ENCODE measurements around the gene NFIA.
A peak's percentile ranks its signal among the peaks of the same experiment; 100 is the strongest.

Gene NFIA

GRCh38 chr1:61332796-61333195, 250.4 kb downstream of the NFIA start:
- Mint-ChIP-seq H3K36me3 (ENCODE audit: low read depth) (peaks cover 25% of the 10 kb centered on the region), H3K9me3 (no peaks in the 10 kb centered on the region), H3K4me3 (no peak overlapping the region), H3K27me3 (ENCODE audit: low read depth) (no peaks in the 10 kb centered on the region), H3K4me1 (peaks cover 28% of the 10 kb centered on the region), H3K27ac (peak overlapping the region in 1 of 3 experiments; percentile 33)
- TF ChIP-seq CTCF (IDR thresholded peaks at IDR 0.05; ENCODE audit: unreplicated experiment in 3 of 3) = no peak

- peaks cover 20% of the 10 kb centered on the region for H3K36me3 Mint-ChIP-seq (ENCODE audit: low read depth)
- no peak for TF ChIP-seq CTCF (IDR thresholded peaks at IDR 0.05; ENCODE audit: unreplicated experiment in 3 of 3)
- peaks cover 45% of the 10 kb centered on the region for H3K4me1 Mint-ChIP-seq
- no peak overlapping the region for H3K4me3 Mint-ChIP-seq
- H3K27me3 Mint-ChIP-seq (ENCODE audit: low read depth) = no peaks in the 10 kb centered on the region
- H3K27ac Mint-ChIP-seq = peak overlapping the region; percentile 16 to 83 (median 74)
- H3K9me3 Mint-ChIP-seq = no peaks in the 10 kb centered on the region
Measured at GRCh38 chr1:61334718-61335589, 252.6 kb downstream of the NFIA start.

GRCh38 chr1:61337037-61337436, 254.7 kb downstream of the NFIA start:
- H3K27me3 Mint-ChIP-seq (ENCODE audit: low read depth) = no peaks in the 10 kb centered on the region
- peaks cover 51% of the 10 kb centered on the region for H3K4me1 Mint-ChIP-seq
- H3K9me3 Mint-ChIP-seq = no peaks in the 10 kb centered on the region
- no peak overlapping the region for H3K4me3 Mint-ChIP-seq
- H3K36me3 Mint-ChIP-seq (ENCODE audit: low read depth) = peaks cover 25% of the 10 kb centered on the region
- peak overlapping the region; percentile 90 to 96 (median 96) for H3K27ac Mint-ChIP-seq
- peak in 1 of 3 experiments; percentile 24 for TF ChIP-seq CTCF (IDR thresholded peaks at IDR 0.05; ENCODE audit: unreplicated experiment in 3 of 3)

GRCh38 chr1:61337441-61337951, 255.1 kb downstream of the NFIA start:
- no peak for TF ChIP-seq CTCF (IDR thresholded peaks at IDR 0.05; ENCODE audit: unreplicated experiment in 3 of 3)
- H3K27ac Mint-ChIP-seq = peak overlapping the region; percentile 90 to 96 (median 96)
- H3K9me3 Mint-ChIP-seq = no peaks in the 10 kb centered on the region
- peaks cover 51% of the 10 kb centered on the region for H3K4me1 Mint-ChIP-seq
- peaks cover 21% of the 10 kb centered on the region for H3K36me3 Mint-ChIP-seq (ENCODE audit: low read depth)
- no peaks in the 10 kb centered on the region for H3K27me3 Mint-ChIP-seq (ENCODE audit: low read depth)
- peak overlapping the region in 1 of 3 experiments; percentile 50 for H3K4me3 Mint-ChIP-seq

- TF ChIP-seq CTCF (IDR thresholded peaks at IDR 0.05; ENCODE audit: unreplicated experiment in 3 of 3) = peak; percentile 49 to 55 (median 54)
- no peaks in the 10 kb centered on the region for H3K9me3 Mint-ChIP-seq
- H3K4me3 Mint-ChIP-seq = peak overlapping the region in 1 of 3 experiments; percentile 50
- H3K36me3 Mint-ChIP-seq (ENCODE audit: low read depth) = peaks cover 15% of the 10 kb centered on the region
- H3K27ac Mint-ChIP-seq = peak overlapping the region; percentile 90 to 96 (median 96)
- H3K27me3 Mint-ChIP-seq (ENCODE audit: low read depth) = no peaks in the 10 kb centered on the region
- peaks cover 55% of the 10 kb centered on the region for H3K4me1 Mint-ChIP-seq
Measured at GRCh38 chr1:61337981-61338848, 255.9 kb downstream of the NFIA start.

Measured in nephron (organoid).